Right forelimb (tissue), 1 donor: ENCODE measurements around the gene FTO.

ENCODE experiments used
- DNase-seq: peaks from one replicate; pipeline ENCODE4 v3.0.0-alpha.2; 2018

FTO gene

DNA sequence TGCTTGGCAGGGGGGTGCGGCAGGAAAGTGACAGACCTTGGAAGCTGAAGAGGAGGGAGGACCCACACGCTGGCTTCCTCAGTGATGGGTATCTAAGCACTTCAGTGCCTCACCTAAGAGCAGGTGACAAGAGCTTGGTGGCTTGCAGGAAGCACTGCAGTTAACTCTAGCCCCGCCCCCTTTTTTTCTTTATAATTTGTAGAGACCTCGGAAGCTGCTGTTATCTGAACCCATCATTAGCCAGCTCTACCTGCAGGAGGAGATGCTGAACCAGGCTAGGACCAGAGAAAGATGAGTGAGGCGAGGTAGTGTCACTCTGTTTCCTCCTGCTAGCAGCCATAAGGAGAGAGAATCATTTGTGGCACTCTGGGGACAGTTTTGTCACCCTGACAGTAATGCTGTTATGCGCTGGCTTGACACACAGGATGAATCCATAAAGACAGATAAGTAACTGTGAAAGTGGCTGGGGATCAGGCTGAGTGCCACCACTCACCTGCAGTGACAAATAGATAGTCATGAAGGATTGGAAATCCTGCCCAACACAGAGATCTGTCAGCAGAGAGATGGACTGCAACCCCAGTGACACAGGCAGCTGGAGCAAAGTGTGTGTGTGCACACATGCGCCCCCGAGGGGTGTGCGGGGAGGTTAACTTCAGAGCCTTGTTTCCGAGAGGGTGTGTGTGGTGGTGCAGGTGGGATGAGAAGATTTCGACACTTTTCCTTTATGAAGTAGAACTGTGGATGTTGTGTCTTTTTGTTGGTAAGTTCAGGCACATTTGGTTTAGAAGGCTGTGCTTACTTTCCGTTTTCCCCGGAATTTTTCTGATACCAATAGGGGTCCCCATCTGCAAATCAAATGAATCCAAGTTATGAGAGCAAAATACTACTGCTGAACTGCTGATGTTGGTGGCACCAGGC lies 358.7 kb downstream of the FTO start:
- DNase-seq, result no peak

DNA sequence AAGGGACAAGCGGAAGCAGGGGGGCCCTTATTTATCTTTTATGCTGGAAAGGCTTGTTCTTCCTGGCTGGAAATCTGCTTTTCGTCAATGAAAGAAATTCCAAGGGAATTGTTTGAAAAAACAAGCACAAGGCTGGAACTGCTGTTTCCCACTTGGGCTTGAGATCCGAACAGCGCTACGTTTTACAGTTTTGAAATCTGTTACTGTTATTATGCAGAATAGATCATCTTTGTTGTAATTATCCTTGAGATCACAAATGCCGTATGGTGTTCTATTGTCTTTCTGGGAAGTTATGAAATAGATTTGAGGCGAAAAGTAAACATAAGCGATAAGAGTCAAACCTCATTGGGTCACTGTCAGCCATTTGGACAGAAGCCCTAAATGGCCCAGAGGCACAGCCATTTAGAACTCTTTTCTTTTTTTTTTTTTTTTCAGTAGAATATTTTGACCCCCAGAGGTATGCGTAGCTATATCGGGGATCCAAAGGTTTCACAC lies 359.4 kb downstream of the FTO start:
- no peak for DNase-seq

GRCh38 chr16:54066451-54067105 lies 362.6 kb downstream of the FTO start:
- no peak for DNase-seq

GRCh38 chr16:54067322-54068065 lies 363.5 kb downstream of the FTO start:
- no peak for DNase-seq

- DNase-seq, result no peak
Observed at GRCh38 chr16:54068212-54068611, 364.3 kb downstream of the FTO start.

DNA sequence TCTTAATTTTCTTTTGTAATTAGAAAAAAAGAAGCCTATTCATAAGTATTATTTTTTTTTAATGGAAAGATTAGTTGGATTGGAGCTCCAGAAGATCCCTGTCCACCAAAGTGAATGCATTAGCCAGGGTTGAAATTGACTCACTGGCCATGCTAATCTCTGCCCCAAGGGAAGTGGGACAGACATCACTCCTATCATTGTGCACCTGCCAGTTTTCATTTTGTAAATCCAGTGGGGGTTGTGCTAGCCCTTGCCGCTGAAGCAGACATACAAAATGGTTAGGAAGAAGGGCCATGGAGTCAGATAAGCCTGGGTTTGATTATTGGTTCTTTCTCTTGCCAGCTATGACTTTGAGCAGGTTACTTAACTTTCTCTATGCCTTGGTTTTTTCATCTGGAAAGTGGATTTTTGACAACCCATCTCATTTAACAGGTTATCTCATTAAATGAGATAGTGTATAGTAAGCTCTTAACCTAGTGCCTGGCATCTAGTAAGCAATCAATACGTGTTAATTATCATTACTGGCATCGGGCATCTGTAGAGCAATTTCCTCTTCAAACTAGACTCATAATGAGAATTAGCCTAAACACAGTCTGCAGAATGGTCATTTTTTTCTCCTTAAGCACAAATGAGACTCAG lies 365.8 kb downstream of the FTO start:
- no peak for DNase-seq

GRCh38 chr16:54070789-54071343 lies 366.9 kb downstream of the FTO start:
- no peak for DNase-seq

- DNase-seq, result no peak
Observed at GRCh38 chr16:54071514-54071913, 367.6 kb downstream of the FTO start.

GRCh38 chr16:54072237-54072636 lies 368.3 kb downstream of the FTO start:
- no peak for DNase-seq

GRCh38 chr16:54073356-54073755 lies 369.4 kb downstream of the FTO start:
- no peak for DNase-seq

DNA sequence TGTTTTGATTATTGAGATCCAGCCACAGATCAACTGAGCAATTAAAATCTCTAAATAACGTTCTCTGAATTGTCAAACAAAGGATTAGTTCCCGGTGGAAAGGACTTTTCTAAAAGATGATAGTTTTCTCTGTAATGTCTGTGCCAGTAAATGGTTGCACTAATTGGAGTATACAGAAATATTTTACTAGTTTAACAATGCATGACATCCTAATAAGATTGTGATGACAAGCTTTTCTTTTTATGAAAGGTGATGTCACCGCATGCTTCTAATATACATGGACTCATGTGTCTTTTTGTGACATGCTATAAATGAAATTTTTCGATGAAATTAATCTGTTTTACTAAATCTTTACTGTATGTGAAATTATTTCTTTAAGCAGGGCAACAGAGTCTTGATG lies 371.5 kb downstream of the FTO start:
- DNase-seq, result no peak

DNA sequence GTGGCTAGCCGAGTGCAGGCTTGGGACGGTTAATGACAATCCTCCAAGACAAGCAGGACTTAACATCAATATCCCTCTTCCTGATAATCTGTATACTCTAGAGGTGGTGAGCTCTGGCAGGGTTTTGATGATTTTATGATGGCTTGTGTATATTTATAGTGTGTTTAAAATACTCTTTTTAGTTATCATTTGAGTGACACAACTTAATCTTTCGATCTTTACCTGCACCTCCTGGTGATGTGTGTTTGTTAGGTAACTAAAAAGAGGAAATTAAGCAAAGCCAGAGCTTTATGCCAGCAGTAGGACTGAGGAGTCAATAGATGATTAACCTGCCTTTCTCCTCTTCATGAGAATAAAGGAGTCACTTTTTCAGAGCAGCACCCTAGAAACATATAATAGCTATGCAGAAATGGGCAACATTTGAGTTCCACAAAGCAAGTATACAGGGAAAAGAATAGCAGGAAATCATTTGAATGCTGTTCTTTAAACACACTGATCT lies 372.1 kb downstream of the FTO start:
- DNase-seq, result no peak

- DNase-seq, result no peak
Observed at GRCh38 chr16:54077050-54077821, 373.3 kb downstream of the FTO start.

DNA sequence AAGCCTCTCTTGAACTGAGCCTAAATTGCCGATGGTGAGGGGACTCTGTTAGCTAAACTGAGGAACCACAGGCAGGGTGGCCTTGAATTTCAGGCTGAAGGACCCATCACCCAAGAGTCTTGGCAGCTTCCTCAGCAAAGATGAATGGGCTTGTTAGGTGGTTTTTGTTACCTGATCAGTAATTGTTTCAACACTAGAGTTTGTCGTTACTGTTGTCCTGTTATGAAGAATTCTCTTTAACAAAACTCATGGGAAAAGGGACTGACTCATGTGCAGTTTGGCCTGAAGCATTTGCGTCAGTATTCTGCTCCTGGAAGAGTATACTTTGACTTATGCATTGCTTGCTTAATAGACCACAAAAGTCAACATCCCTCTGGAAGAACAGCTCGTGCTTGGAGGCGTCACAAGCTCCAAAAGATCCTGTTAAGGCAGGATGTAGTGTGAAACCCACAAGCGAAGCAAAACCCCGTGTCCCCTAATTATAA lies 376.6 kb downstream of the FTO start:
- DNase-seq, result no peak

DNA sequence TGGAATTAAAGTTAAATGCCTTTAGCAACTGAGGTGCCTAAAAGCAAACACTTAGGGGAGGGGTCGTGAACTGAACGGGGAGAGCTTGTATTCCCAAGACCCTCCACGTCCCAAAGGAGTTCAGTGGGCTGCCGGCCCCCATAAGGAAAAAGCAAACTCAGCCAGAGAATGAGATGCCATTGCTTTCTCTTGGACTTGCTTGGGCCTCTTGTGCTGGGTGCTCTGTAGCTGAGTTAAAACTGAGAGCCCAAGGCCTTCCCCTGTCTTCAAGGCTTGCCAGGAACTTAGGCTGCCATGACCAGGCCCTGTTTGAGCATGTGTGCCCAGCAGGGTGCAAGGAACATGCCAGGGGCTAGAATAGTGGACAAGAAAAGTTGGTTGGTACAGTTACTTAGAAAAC lies 382.8 kb downstream of the FTO start:
- no peak for DNase-seq

GRCh38 chr16:54090602-54091001 lies 386.6 kb downstream of the FTO start:
- DNase-seq, result no peak

- no peak for DNase-seq
Observed at GRCh38 chr16:54093281-54093680, 389.3 kb downstream of the FTO start.

- no peak for DNase-seq
Observed at GRCh38 chr16:54094641-54095040, 390.7 kb downstream of the FTO start.

- no peak for DNase-seq
Observed at GRCh38 chr16:54096607-54097006, 392.7 kb downstream of the FTO start.

DNA sequence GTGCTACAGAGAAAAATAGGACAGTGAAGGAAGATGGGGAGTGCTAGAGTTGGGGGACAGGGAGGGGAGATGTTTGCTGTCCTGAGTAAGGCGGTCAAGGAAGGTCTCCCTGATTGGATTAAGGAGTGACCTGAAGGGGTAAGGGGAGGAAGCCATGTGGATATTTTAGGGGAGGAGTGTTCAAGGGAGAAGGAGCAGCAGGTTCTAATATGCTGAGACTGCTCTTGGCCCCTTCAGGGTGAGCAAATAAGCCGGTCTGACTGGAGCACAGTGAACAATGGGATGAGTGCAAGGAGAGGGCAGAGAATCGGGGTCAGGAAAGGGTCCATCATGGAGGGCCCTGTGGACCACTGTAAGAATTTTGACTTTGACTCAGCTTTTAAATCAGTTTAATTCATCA lies 393.8 kb downstream of the FTO start:
- no peak for DNase-seq

- DNase-seq, result no peak
Observed at GRCh38 chr16:54098247-54098646, 394.3 kb downstream of the FTO start.
